Transverse colon (tissue), 3 donors: ENCODE measurements around the gene ARPC1A.

ENCODE experiments used
- EP300 ChIP-seq: sonication (generic); formaldehyde crosslinking; IDR thresholded peaks from one replicate; pipeline ENCODE4 v1.6.1; 2017; ENCODE audit warnings: antibody characterized with exemption, low read depth
- POLR2A ChIP-seq: fragments of 450-650 bp; IDR thresholded peaks from one replicate; pipeline ENCODE4 v1.6.1; 2016; ENCODE audit warnings: antibody characterized with exemption, mild to moderate bottlenecking, moderate library complexity
- TF ChIP-seq, protein P1 (sequence below), 5 experiments: fragments of 200-600 bp in 3 of 5; fragments of 450-650 bp in 2 of 5; sonication (generic) in 3 of 5; IDR thresholded peaks; 1 replicate in 2 of 5; 2 replicates in 3 of 5; pipeline ENCODE4 v1.5.1; 2016 to 2017; ENCODE audit warnings: antibody characterized with exemption in 5 of 5, inconsistent platforms in 3 of 5, mild to moderate bottlenecking in 2 of 5, moderate library complexity in 1 of 5

DNA sequence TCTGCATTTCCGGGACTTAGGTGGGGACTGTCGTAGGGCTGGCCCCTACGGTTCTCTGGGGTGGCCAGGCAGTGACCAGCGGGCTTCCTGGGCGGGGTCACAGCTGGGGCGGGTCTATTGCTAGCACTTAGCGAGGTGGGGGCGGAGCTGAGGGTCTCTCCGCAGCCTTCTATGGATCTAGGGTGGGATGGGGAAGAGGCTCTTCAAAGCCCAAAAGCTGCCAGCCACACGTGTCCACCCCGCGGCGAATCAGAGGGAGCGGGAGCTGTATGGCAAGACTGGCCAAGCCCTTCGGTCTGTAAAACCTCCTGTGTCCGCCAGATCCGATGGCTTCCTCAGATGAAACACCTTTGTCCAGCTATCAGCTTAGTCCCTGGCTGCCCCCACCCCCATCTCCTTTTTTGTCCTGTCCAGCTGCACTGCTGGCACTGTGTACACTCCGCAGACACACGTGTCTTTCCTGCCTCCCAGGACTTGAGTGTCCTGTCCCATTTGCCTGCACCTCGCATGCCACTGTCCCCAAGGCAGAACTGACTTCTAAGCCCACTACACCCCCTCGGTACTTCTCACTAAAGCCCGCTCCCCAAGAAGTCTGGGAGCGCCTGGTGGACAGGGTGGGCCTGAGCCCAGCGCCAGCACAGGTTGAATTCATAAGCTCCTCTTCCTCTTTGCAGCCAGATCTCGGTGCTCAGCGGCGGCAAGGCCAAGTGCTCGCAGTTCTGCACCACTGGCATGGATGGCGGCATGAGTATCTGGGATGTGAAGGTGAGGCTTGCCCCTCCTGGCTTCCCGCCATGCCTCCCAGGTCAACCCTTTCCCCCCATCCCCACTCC is 67.9 kb downstream of the ARPC1A start:
- TF ChIP-seq, protein P1, sequence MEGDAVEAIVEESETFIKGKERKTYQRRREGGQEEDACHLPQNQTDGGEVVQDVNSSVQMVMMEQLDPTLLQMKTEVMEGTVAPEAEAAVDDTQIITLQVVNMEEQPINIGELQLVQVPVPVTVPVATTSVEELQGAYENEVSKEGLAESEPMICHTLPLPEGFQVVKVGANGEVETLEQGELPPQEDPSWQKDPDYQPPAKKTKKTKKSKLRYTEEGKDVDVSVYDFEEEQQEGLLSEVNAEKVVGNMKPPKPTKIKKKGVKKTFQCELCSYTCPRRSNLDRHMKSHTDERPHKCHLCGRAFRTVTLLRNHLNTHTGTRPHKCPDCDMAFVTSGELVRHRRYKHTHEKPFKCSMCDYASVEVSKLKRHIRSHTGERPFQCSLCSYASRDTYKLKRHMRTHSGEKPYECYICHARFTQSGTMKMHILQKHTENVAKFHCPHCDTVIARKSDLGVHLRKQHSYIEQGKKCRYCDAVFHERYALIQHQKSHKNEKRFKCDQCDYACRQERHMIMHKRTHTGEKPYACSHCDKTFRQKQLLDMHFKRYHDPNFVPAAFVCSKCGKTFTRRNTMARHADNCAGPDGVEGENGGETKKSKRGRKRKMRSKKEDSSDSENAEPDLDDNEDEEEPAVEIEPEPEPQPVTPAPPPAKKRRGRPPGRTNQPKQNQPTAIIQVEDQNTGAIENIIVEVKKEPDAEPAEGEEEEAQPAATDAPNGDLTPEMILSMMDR (IDR thresholded peaks at IDR 0.05), result no peak
- TF ChIP-seq EP300, result no peak
- TF ChIP-seq POLR2A, result no peak
